Naive thymus-derived CD4-positive, alpha-beta T cell (primary cell): ENCODE measurements around the gene CFD. TPM values are rescaled to one million over a fixed set of nuclear protein-coding genes. Genes with fewer than 3 reads are reported as not detected.

ENCODE experiments used
- ATAC-seq: fragments of 150-1000 bp; cut with Tn5 transposase; 2 replicates; pipeline ENCODE4 v1.10.0; 2021; ENCODE audit warnings: mild to moderate bottlenecking, moderate library complexity
- CTCF ChIA-PET: fragments of 350-600 bp; sonication (Branson Sonifier 250); formaldehyde crosslinking; loops from one replicate; lab custom pipeline; 2021; ENCODE audit warnings: antibody characterized with exemption; lab: Charles Lee
- POLR2A ChIA-PET: fragments of 350-600 bp; sonication (Branson Sonifier 250); formaldehyde crosslinking; loops from one replicate; lab custom pipeline; 2021; ENCODE audit warnings: antibody characterized with exemption, inconsistent platforms; lab: Charles Lee
- DNase-seq, 9 donors: peaks; one replicate each; pipeline versions ENCODE4 v3.0.0 to v3.0.0-alpha.2; 2020 to 2022; ENCODE audit warnings: mixed read lengths in 1 of 9
- H3K27ac ChIP-seq: one replicate; pipeline ENCODE4 v1.7.0; 2013; ENCODE audit warnings: mild to moderate bottlenecking, low read depth, low read length, moderate library complexity
- H3K27me3 ChIP-seq, 2 donors: one replicate each; pipeline ENCODE4 v1.7.0; 2013; ENCODE audit warnings: low read length in 2 of 2, mild to moderate bottlenecking in 2 of 2, moderate library complexity in 2 of 2; ENCODE audit not compliant: control insufficient read depth in 2 of 2, insufficient read depth in 2 of 2
- H3K36me3 ChIP-seq, 3 experiments: 1 replicate in 2 of 3; 2 replicates in 1 of 3; pipeline ENCODE4 v1.7.0; 2013; ENCODE audit warnings: low read length in 3 of 3, mild to moderate bottlenecking in 3 of 3, moderate library complexity in 1 of 3; ENCODE audit not compliant: insufficient read depth in 3 of 3, control insufficient read depth in 2 of 3
- H3K4me1 ChIP-seq, 2 donors: one replicate each; pipeline ENCODE4 v1.7.0; 2013; ENCODE audit warnings: low read length in 2 of 2, mild to moderate bottlenecking in 2 of 2, moderate library complexity in 1 of 2; ENCODE audit not compliant: control insufficient read depth in 2 of 2, insufficient read depth in 2 of 2
- H3K4me3 ChIP-seq: 2 replicates; pipeline ENCODE4 v1.7.0; 2013; ENCODE audit warnings: mild to moderate bottlenecking, low read length
- H3K9me3 ChIP-seq, 3 experiments: 1 replicate in 2 of 3; 2 replicates in 1 of 3; pipeline ENCODE4 v1.7.0; 2013; ENCODE audit warnings: low read length in 3 of 3; ENCODE audit not compliant: control insufficient read depth in 2 of 3
- H3K27ac Mint-ChIP-seq, 9 donors: one replicate each; pipeline ENCODE4 v1.8.0; 2020 to 2022; ENCODE audit warnings: mixed read lengths in 9 of 9, mild to moderate bottlenecking in 8 of 9, moderate library complexity in 5 of 9, inconsistent platforms in 2 of 9
- H3K27me3 Mint-ChIP-seq, 5 donors: one replicate each; pipeline ENCODE4 v1.8.0; 2021 to 2022; ENCODE audit warnings: mixed read lengths in 5 of 5, mild to moderate bottlenecking in 1 of 5
- H3K36me3 Mint-ChIP-seq, 5 donors: one replicate each; pipeline ENCODE4 v1.8.0; 2020 to 2022; ENCODE audit warnings: mixed read lengths in 5 of 5, mild to moderate bottlenecking in 3 of 5, inconsistent platforms in 1 of 5
- H3K4me1 Mint-ChIP-seq, 7 donors: one replicate each; pipeline ENCODE4 v1.8.0; 2020 to 2022; ENCODE audit warnings: mixed read lengths in 7 of 7, mild to moderate bottlenecking in 3 of 7, inconsistent platforms in 1 of 7
- H3K4me3 Mint-ChIP-seq, 10 donors: one replicate each; pipeline ENCODE4 v1.8.0; 2020 to 2022; ENCODE audit warnings: mild to moderate bottlenecking in 10 of 10, mixed read lengths in 10 of 10, moderate library complexity in 6 of 10, inconsistent platforms in 2 of 10
- H3K9me3 Mint-ChIP-seq, 11 donors: one replicate each; pipeline ENCODE4 v1.8.0; 2020 to 2022; ENCODE audit warnings: mixed read lengths in 11 of 11, mild to moderate bottlenecking in 4 of 11, inconsistent platforms in 1 of 11, moderate library complexity in 1 of 11
- intact Hi-C, 2 donors: fragments of 100-400 bp; cut with micrococcal nuclease; formaldehyde crosslinking; loops; one replicate each; pipeline ENCODE4 v1.15.1; 2023
- polyA plus RNA-seq, 2 donors: library from polyadenylated mRNA; unstranded; fragments of 300-500 nt; fragmentation: Illumina TruSeq; gene quantifications; one replicate each; pipeline ENCODE4 v1.2.3, GENCODE V29; 2021
- total RNA-seq, 6 experiments: library from RNA in 5 of 6; stranded (reverse) in 5 of 6; gene quantifications; 1 replicate in 5 of 6; 2 replicates in 1 of 6; pipeline ENCODE4 v1.2.3 and lab custom pipeline; 2021 to 2026

CFD gene
- total and polyA plus RNA-seq, 7 experiments from 2014 or later: 1.3 to 58.0 (median 4.9) TPM

- no peaks in the 10 kb centered on the region for H3K9me3 ChIP-seq
- peaks cover 8 to 14% of the 10 kb centered on the region in 2 donors for H3K4me1 ChIP-seq
- peaks cover 0 to 8% (median 0%) of the 10 kb centered on the region in 11 donors for H3K9me3 Mint-ChIP-seq
- peak overlapping the region in 4 of 9 donors; percentile 71 to 92 (median 89) for H3K27ac Mint-ChIP-seq
- H3K4me1 Mint-ChIP-seq: peaks cover 0 to 29% (median 13%) of the 10 kb centered on the region in 7 donors
- H3K36me3 ChIP-seq: peaks cover 0 to 52% (median 0%) of the 10 kb centered on the region in 3 experiments
- H3K4me3 Mint-ChIP-seq: peak overlapping the region in 2 of 10 donors; percentile 63 to 86
- no peak overlapping the region for H3K27ac ChIP-seq
- H3K36me3 Mint-ChIP-seq: peaks cover 3 to 15% (median 7%) of the 10 kb centered on the region in 5 donors
- no peaks in the 10 kb centered on the region for H3K27me3 ChIP-seq
- H3K27me3 Mint-ChIP-seq: peaks cover 0 to 2% (median 0%) of the 10 kb centered on the region in 5 donors
- ChIA-PET CTCF (interaction anchor here (1.4 kb wide), 1 partner anchor 50 kb away, joined by 4 read pairs; no protein-coding TSS in a partner anchor), POLR2A (interaction anchor here (1.3 to 1.8 kb wide), 2 partner anchors 8 to 44 kb away, joined by 4 to 5 read pairs; no protein-coding TSS in a partner anchor)
- H3K4me3 ChIP-seq: no peak overlapping the region
- no peak for ATAC-seq
- no peak for DNase-seq
- intact Hi-C loops: no loop called here
These were observed 11.5 kb downstream of the CFD start for GRCh38 chr19:870963-871401.

DNA sequence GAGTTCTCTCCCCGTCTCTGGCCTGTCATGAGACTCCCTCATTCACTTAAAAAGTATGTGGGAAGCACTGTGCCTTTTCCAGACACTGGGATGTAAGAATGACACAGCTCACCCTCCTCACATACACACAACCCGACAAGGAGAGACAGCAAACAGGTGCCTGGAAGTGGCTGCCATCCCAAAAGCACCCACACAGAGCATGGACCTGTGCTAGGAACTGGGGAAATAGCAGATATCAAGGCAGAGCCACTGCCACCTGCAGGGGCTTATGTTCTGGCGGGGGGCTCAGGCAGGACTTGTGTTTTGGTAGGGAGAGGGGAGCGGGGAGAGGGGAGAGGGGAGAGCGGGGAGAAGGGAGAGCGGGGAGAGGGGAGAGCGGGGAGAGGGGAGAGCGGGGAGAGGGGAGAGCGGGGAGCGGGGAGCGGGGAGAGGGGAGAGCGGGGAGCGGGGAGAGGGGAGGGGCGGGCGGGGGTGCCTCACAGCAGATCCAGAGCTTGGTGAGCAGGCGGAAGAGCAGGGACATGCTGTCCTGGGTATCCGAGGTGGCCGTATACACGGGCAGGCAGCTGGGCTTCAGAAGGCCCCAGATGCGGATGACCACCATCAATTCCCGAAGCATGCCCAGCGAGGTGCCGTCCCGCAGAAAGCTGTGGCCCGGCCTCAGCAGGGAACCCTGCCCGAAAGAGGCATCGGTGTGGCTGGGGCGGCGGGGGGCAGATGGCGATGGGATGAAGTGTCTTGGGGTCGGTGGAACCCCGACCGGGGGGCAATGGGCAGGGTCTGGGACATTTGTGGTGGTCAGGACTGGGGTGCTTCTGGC lies 12.2 kb downstream of the CFD start:
- intact Hi-C loops: loop anchor here (1.0 to 2.0 kb wide), 6 partner anchors 9 to 191 kb away; partner anchors contain the start of genes MED16 (in 1 of the 2), PTBP1 (in 1 of the 2), R3HDM4 (in 1 of the 2) and RNU6-9 (in 1 of the 2)
- peak overlapping the region; percentile 54 for H3K27ac ChIP-seq
- Mint-ChIP-seq H3K4me3 (peak overlapping the region; percentile 42 to 86 (median 80)), H3K27ac (peak overlapping the region; percentile 72 to 95 (median 92)), H3K27me3 (peaks cover 0 to 2% (median 0%) of the 10 kb centered on the region in 5 donors), H3K36me3 (peaks cover 3 to 15% (median 7%) of the 10 kb centered on the region in 5 donors), H3K4me1 (peaks cover 0 to 29% (median 13%) of the 10 kb centered on the region in 7 donors), H3K9me3 (peaks cover 0 to 8% (median 0%) of the 10 kb centered on the region in 11 donors)
- peak overlapping the region; percentile 37 for H3K4me3 ChIP-seq
- ChIA-PET CTCF (interaction anchor here (1.4 kb wide), 1 partner anchor 50 kb away, joined by 4 read pairs; no protein-coding TSS in a partner anchor), POLR2A (interaction anchor here (0.8 to 1.8 kb wide), 6 partner anchors 8 to 49 kb away, joined by 3 to 10 read pairs (median 4); partner anchors contain the start of genes MED16 and RNU6-9)
- ATAC-seq (no peak), DNase-seq (peak in 1 of 9 donors; percentile 31)
- peaks cover 8 to 14% of the 10 kb centered on the region in 2 donors for H3K4me1 ChIP-seq
- H3K9me3 ChIP-seq: no peaks in the 10 kb centered on the region
- H3K36me3 ChIP-seq: peaks cover 0 to 58% (median 0%) of the 10 kb centered on the region in 3 experiments
- no peaks in the 10 kb centered on the region for H3K27me3 ChIP-seq

DNA sequence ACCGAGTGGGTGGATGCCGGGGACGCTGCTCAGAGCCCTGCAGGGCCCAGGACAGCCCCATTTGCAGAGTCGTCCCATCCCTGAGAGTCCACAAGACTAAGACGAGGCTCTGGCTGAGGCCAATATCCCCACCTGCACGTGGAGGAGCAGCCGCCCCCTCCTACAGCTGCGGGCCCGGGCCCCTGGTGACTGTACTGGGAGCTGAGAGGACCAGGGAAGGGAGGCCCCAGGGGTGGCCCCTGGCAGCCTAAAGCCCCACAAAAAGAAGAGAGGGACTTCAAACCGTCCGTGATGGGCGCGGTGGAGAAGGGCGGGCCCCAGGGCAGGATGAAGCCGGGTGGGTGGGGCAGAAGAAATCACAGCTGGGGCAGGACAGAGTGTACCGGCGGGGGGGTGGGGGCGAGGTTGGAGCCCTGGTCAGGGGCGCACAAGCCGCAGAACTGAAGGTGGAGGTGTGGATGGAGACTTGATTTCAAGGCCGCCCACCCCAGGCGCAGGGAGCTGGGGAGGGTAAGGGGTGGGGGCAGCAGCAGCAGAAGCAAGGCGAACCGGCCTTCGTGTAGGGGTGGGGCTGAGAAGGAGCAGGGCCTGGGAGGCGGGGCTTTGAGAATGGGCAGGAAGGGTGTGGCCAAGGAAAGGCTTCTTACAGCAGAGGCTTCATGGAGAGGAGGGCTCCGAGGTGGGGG lies 12.9 kb downstream of the CFD start:
- Mint-ChIP-seq H3K4me1 (peaks cover 0 to 27% (median 12%) of the 10 kb centered on the region in 7 donors), H3K27me3 (peaks cover 0 to 2% (median 0%) of the 10 kb centered on the region in 5 donors), H3K9me3 (peaks cover 0 to 8% (median 0%) of the 10 kb centered on the region in 11 donors), H3K27ac (peak overlapping the region; percentile 86 to 95 (median 92)), H3K4me3 (peak overlapping the region; percentile 72 to 86 (median 82)), H3K36me3 (peaks cover 3 to 13% (median 5%) of the 10 kb centered on the region in 5 donors)
- Histone ChIP-seq H3K27ac (peak overlapping the region; percentile 54), H3K27me3 (no peaks in the 10 kb centered on the region), H3K4me3 (peak overlapping the region; percentile 37), H3K4me1 (peaks cover 8 to 14% of the 10 kb centered on the region in 2 donors), H3K9me3 (no peaks in the 10 kb centered on the region), H3K36me3 (peaks cover 0 to 55% (median 0%) of the 10 kb centered on the region in 3 experiments)
- DNase-seq: peak; percentile 63 to 91 (median 80)
- peak; percentile 86 for ATAC-seq
- CTCF ChIA-PET: interaction anchor here (1.4 kb wide), 1 partner anchor 49 kb away, joined by 4 read pairs; no protein-coding TSS in a partner anchor
- POLR2A ChIA-PET: interaction anchor here (0.8 to 1.8 kb wide), 6 partner anchors 9 to 48 kb away, joined by 3 to 10 read pairs (median 4); no protein-coding TSS in a partner anchor
- intact Hi-C loops: loop anchor here (1.0 to 2.0 kb wide), 6 partner anchors 10 to 190 kb away; partner anchors contain the start of genes MED16 (in 1 of the 2), PTBP1 (in 1 of the 2), R3HDM4 (in 1 of the 2) and RNU6-9 (in 1 of the 2)

GRCh38 chr19:873084-873483 lies 13.6 kb downstream of the CFD start:
- no peak overlapping the region for H3K4me3 ChIP-seq
- DNase-seq (peak; percentile 43 to 89 (median 78)), ATAC-seq (peak; percentile 92)
- Mint-ChIP-seq H3K36me3 (peaks cover 0 to 10% (median 3%) of the 10 kb centered on the region in 5 donors), H3K27ac (peak overlapping the region in 8 of 9 donors; percentile 46 to 95 (median 88)), H3K27me3 (peaks cover 0 to 2% (median 0%) of the 10 kb centered on the region in 5 donors), H3K4me3 (peak overlapping the region in 7 of 10 donors; percentile 36 to 86 (median 76)), H3K9me3 (peaks cover 0 to 8% (median 0%) of the 10 kb centered on the region in 11 donors), H3K4me1 (peaks cover 0 to 24% (median 12%) of the 10 kb centered on the region in 7 donors)
- ChIA-PET POLR2A (interaction anchor here (0.8 to 1.9 kb wide), 5 partner anchors 9 to 41 kb away, joined by 3 to 10 read pairs (median 4); no protein-coding TSS in a partner anchor), CTCF (interaction anchor here (1.1 kb wide), 1 partner anchor 10 kb away, joined by 3 read pairs; no protein-coding TSS in a partner anchor)
- intact Hi-C loops: loop anchor here (1.0 to 2.0 kb wide), 5 partner anchors 11 to 190 kb away; partner anchors contain the start of genes MED16 (in 2 of the 2), RNU6-9 (in 2 of the 2) and PTBP1 (in 1 of the 2)
- H3K27me3 ChIP-seq: no peaks in the 10 kb centered on the region
- H3K36me3 ChIP-seq: peaks cover 0 to 49% (median 0%) of the 10 kb centered on the region in 3 experiments
- H3K4me1 ChIP-seq: peaks cover 8 to 14% of the 10 kb centered on the region in 2 donors
- no peaks in the 10 kb centered on the region for H3K9me3 ChIP-seq
- no peak overlapping the region for H3K27ac ChIP-seq

DNA sequence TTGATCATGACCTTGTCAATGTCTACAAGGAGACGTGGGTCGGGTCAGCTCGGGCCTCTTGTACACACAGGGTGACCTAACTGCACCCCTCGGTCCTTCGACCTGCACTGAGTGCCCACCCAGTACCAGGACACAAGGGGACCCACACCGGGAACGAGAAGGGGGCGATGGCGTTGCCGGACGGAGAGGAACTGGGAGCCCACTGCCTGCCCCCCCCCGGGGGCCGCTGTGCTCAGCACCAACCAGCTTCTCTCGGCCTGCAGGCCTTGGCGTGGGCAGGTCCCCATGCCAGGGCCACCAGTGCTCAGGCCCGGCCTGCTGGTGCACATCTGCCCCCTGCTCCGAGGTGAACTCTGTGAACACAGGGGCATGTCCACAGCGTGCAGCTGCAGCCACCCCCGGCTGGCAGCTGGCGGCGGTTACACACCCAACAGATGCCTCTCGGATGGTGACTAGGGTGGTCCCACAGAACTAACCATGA lies 14.1 kb downstream of the CFD start:
- Mint-ChIP-seq H3K4me3 (no peak overlapping the region), H3K9me3 (peaks cover 0 to 8% (median 0%) of the 10 kb centered on the region in 11 donors), H3K27ac (peak overlapping the region in 2 of 9 donors; percentile 46 to 86), H3K36me3 (peaks cover 0 to 9% (median 3%) of the 10 kb centered on the region in 5 donors), H3K27me3 (peaks cover 0 to 2% (median 0%) of the 10 kb centered on the region in 5 donors), H3K4me1 (peaks cover 0 to 24% (median 10%) of the 10 kb centered on the region in 7 donors)
- Histone ChIP-seq H3K36me3 (peaks cover 0 to 43% (median 0%) of the 10 kb centered on the region in 3 experiments), H3K9me3 (no peaks in the 10 kb centered on the region), H3K27me3 (no peaks in the 10 kb centered on the region), H3K4me3 (no peak overlapping the region), H3K4me1 (peaks cover 8 to 14% of the 10 kb centered on the region in 2 donors), H3K27ac (no peak overlapping the region)
- ChIA-PET CTCF (interaction anchor here (1.1 kb wide), 1 partner anchor 10 kb away, joined by 3 read pairs; no protein-coding TSS in a partner anchor), POLR2A (interaction anchor here (1.5 to 1.9 kb wide), 2 partner anchors 10 to 19 kb away, joined by 4 to 7 read pairs; partner anchors contain the start of genes MED16 and RNU6-9)
- no peak for ATAC-seq
- no peak for DNase-seq
- intact Hi-C loops: loop anchor here (1.0 to 2.0 kb wide), 5 partner anchors 11 to 189 kb away; partner anchors contain the start of genes MED16 (in 2 of the 2), RNU6-9 (in 2 of the 2) and PTBP1 (in 1 of the 2)
